ENCODE results near the gene UBFD1. TPM values are rescaled to one million over a fixed set of nuclear protein-coding genes. Genes with fewer than 3 reads are reported as not detected.

UBFD1 gene
- total RNA-seq, 4 donors from 2014 or later = 26.5 to 142 (median 67.0) TPM

GRCh38 chr16:23611936-23612335 lies 54.4 kb downstream of the UBFD1 start:
- Histone ChIP-seq H3K36me3 (no peaks in the 10 kb centered on the region), H3K4me1 (no peaks in the 10 kb centered on the region)

DNA sequence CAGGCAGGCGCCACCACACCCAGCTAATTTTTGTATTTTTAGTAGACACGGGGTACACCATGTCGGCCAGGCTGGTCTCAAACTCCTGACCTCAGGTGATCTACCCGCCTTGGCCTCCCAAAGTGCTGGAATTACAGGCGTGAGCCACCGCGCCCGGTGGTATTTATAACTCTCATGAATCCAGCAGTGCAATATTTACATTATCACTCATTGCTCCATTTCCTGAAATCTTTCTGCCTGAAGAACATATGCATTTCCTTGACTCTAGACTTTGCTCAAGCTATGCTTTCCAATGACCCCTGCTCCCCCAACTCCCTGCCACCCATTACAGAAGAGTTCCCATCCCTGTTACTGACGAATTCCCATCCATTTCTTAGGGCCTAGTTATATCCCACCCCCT lies 58.3 kb downstream of the UBFD1 start:
- Histone ChIP-seq H3K4me3 (no peak overlapping the region), H3K36me3 (no peaks in the 10 kb centered on the region), H3K9me3 (no peaks in the 10 kb centered on the region), H3K4me1 (no peaks in the 10 kb centered on the region), H3K27me3 (no peaks in the 10 kb centered on the region), H3K27ac (no peak overlapping the region)
- no peak for TF ChIP-seq POLR2A (IDR thresholded peaks at IDR 0.05)
- TF ChIP-seq, protein P1, sequence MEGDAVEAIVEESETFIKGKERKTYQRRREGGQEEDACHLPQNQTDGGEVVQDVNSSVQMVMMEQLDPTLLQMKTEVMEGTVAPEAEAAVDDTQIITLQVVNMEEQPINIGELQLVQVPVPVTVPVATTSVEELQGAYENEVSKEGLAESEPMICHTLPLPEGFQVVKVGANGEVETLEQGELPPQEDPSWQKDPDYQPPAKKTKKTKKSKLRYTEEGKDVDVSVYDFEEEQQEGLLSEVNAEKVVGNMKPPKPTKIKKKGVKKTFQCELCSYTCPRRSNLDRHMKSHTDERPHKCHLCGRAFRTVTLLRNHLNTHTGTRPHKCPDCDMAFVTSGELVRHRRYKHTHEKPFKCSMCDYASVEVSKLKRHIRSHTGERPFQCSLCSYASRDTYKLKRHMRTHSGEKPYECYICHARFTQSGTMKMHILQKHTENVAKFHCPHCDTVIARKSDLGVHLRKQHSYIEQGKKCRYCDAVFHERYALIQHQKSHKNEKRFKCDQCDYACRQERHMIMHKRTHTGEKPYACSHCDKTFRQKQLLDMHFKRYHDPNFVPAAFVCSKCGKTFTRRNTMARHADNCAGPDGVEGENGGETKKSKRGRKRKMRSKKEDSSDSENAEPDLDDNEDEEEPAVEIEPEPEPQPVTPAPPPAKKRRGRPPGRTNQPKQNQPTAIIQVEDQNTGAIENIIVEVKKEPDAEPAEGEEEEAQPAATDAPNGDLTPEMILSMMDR (IDR thresholded peaks at IDR 0.05) = no peak
- DNase-seq = no peak
- intact Hi-C loops (cut with DNase I; ENCODE audit: low total_unique reads) = no loop called here

More at GRCh38 chr16:23611936-23612335, 54.4 kb downstream of the UBFD1 start:
- H3K27me3 ChIP-seq = no peaks in the 10 kb centered on the region
- no peak overlapping the region for H3K27ac ChIP-seq
- no peak for DNase-seq
- H3K4me3 ChIP-seq = no peak overlapping the region
- intact Hi-C loops (cut with DNase I; ENCODE audit: low total_unique reads) = no loop called here
- H3K9me3 ChIP-seq = no peaks in the 10 kb centered on the region
- TF ChIP-seq, protein P1 (IDR thresholded peaks at IDR 0.05) = no peak
- no peak for TF ChIP-seq POLR2A (IDR thresholded peaks at IDR 0.05)

Other genes with a start within 250 kb of the UBFD1 start
- 100 to 1,000 TPM in 1 of 4 donors, 10 to 100 TPM in 3; 11.5 to 393 (median 32.2) TPM for gene COG7, start 104.5 kb upstream of the UBFD1 start, total RNA-seq
- gene GGA2, start 47.2 kb upstream of the UBFD1 start, total RNA-seq = 10 to 100 TPM; 54.8 to 96.0 (median 72.7) TPM
- gene EARS2, start 377 bp upstream of the UBFD1 start, total RNA-seq = 10 to 100 TPM; 18.0 to 81.8 (median 39.5) TPM
- gene NDUFAB1, start 38.6 kb downstream of the UBFD1 start, total RNA-seq = 100 to 1,000 TPM in 1 of 4 donors, 10 to 100 TPM in 3; 48.0 to 161 (median 59.0) TPM
- gene PALB2, start 83.6 kb downstream of the UBFD1 start, total RNA-seq = 10 to 100 TPM in 2 of 4 donors, 1 to 10 TPM in 2; 1.5 to 11.3 (median 6.5) TPM
- gene DCTN5, start 83.7 kb downstream of the UBFD1 start, total RNA-seq = 10 to 100 TPM in 3 of 4 donors, 1 to 10 TPM in 1; 5.6 to 67.2 (median 27.9) TPM
- gene PLK1, start 121.2 kb downstream of the UBFD1 start, total RNA-seq = 10 to 100 TPM in 1 of 4 donors, 1 to 10 TPM in 2, not detected in 1; 3.4 to 10.7 (median 4.4) TPM
- gene ERN2, start 155.5 kb downstream of the UBFD1 start, total RNA-seq = under 1 TPM in 3 of 4 donors, not detected in 1; 0.14 to 0.59 (median 0.26) TPM
- under 1 TPM in 1 of 4 donors, not detected in 3; 0.35 TPM for gene CHP2, start 197.3 kb downstream of the UBFD1 start, total RNA-seq